ENCODE data around the gene MITF.
"Not testable (repeated sequence)": the region's sequence is repeated elsewhere in the genome, so short reads cannot be mapped to it uniquely, and the experiment has no call there.

Gene MITF

GRCh38 chr3:69791919-69792399 lies 52.7 kb downstream of the MITF start:
- no peak for DNase-seq

DNA sequence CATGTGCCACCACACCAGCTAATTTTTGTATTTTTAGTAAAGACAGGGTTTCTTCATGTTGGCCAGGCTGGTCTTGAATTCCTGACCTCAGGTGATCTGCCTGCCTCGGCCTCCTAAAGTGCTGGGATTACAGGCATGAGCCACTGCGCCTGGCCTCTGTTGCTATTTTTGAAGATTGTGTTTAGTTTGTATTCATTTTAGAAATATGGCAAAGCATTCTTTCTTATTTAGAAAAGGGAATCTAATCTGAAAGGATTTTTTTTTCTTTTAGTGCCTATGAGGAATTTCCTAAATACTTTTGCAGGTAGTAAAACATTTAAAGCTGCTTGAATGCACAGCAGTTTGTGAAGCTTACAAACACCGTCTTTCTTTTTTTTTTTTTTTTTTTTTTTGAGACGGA lies 56.9 kb downstream of the MITF start:
- not testable (repeated sequence) for DNase-seq

DNA sequence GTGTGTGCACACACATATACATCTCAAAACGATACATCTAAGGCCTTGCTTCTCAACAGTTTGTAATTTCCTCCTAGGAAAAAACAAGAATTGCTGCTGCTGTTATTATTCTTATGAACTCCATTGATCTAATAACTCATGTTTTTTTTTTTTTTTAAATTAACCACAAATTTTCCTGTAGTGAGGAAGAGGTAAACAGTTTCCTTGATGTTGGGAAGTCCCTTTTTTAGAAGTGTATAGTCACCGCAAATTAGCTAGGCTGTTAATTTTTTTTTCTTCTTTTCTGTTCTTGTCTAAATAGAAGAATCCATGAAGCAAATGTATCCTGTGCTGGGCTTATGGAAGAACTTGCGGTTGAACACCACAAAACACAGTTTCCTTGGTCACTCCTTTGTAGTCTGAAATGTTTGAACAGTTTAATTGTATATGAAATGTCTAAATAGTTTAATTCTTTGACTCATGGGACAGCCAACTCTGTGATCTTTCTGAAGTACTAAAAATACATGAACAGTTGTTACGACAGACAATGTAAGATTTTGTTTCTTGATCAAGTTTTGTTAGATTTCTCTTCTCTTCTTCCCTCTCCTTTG lies 64.5 kb downstream of the MITF start:
- DNase-seq, result no peak

DNA sequence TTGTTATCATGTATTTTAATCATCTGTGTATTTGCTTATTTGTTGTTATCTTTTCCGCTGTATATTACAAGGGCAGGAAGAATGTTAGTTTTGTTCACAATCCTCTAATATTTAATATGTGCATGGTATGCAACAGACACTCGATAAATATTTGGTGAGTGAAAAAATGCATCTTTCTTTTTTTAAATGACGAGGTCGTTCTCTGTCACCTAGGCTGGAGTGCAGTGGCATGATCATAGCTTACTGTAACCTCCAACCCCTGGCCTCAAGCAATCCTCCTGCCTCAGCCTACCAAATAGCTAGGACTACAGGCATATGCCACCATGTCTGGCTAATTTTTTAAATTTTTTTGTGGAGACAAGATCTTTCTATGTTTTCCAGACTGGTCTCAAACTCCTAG lies 66.2 kb downstream of the MITF start:
- no peak for DNase-seq

DNA sequence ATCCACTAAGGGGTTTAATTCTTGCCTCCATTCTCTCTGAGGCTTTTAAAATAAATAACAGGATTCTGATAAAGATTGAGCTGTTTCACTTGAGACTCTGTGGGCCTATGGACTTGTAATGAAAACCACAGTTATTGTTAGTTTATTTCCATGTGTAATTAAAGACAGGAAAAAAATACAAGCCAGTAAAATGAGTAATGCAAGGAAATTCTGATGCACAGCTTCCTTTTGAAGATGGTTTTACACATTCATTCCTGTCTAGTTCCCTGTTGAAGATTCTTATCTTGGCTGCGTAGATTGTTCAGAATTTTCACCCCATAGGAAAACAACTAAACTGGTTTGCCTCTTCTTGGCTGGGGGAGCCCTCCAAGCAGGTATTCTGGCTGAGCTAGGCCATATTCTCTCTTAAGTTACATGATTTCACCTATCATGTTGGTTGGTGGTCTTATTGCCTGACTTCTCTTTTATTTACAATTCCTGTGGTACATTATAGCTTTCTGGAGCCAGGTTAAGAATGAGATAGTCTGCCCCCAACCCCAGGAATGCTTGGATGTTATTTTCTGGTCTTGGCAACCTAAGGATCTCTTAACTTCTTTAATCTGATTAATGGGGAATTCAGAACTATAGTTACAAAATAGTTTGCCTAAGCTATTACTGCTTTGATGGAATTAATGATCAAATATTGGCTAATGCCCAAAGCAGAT lies 67.6 kb downstream of the MITF start:
- DNase-seq, result no peak

DNA sequence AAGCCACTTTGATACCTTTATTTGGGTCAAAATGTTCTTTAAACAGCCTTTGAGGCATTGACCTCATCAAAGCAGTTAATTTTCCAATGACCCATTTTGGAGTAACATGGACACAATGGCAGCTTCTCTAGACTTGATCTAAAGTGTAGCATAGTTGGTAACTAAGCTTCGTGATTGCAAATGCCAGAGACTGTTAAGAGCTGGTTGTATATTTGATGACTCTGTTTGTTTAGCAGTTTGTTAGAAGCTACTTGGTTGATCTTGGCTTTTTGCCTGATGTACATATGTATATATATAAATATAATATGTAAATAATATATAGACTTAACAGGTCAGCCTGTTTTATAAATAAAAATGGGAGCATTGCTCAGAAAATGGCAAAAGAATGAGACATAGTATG lies 68.4 kb downstream of the MITF start:
- no peak for DNase-seq

DNA sequence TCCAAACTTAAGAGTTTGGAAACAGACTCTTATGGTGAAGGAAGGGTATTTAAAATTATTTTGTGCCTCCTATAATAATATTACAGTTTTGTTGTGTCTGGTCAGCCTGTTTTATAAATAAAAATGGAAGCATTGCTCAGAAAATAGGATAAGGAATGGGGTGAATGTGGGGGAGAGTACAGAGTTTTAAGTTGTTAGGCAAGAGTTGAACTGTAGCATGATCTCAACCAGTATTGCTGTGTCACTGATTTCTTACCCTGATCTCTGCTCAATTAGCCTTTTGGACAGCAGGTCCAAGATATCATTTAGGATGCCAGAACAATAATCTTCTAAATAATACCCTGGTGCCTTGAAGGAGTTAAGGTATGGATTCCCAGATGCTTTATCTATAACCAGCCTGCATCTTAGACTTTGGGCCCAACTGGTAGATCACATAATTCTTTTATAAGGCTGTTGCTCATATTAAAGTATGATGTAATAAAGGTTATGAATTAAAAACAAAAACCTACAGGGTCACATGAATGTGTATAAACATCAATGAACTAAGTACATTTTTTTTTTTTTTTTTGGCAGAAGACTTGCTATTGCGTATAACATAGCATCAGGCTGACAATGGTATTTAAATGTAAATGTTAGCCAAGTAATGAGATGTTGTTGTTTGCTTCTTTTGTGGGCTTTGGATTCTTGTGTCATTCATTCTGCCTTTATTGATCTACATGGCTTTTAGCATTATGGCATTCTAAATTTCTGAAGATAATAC lies 70.0 kb downstream of the MITF start:
- DNase-seq, result no peak

- no peak for DNase-seq
Measured at GRCh38 chr3:69811452-69812401, 72.5 kb downstream of the MITF start.

DNA sequence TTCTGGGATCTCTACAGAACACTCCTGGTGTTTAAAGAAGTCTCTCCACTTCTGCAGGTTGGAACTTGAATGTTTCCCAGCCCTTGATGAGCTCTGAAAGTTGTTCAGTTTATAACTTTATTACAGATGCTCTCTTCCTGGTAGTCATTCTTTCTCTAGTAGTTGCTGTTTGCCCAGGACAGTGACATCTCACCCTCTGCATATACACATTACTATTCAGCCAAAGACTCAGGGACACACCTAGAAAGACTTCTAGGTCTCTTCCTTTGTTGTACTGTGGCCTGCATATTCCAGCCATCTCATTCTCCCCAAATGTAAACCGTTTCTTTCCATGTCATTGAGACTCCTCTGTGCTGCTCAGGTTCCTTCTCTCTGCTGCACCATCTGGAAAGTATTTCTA lies 76.7 kb downstream of the MITF start:
- DNase-seq, result no peak

- DNase-seq, result no peak
Measured at GRCh38 chr3:69817988-69818387, 78.7 kb downstream of the MITF start.

- no peak for DNase-seq
Measured at GRCh38 chr3:69819282-69819681, 80.0 kb downstream of the MITF start.

GRCh38 chr3:69821133-69821532 lies 81.9 kb downstream of the MITF start:
- DNase-seq, result no peak

DNA sequence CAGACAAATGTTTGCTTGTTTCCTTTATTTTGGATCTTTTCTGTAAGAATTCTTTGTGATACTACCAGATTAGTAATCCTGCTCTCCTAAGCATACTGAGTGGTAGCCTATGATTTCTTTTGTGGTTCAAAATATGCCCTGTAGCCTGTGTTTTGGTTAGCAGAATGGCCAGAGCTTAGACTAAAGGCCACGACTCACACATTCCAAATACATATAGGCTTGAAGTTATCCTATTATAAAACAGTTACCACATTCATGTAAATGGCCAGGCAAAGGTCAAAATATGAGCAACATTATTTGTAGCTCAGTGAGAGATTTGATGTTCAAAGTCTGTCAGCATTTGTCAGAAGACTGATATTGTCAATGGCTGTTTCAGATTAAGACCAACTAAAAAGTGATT lies 84.5 kb downstream of the MITF start:
- DNase-seq, result no peak

DNA sequence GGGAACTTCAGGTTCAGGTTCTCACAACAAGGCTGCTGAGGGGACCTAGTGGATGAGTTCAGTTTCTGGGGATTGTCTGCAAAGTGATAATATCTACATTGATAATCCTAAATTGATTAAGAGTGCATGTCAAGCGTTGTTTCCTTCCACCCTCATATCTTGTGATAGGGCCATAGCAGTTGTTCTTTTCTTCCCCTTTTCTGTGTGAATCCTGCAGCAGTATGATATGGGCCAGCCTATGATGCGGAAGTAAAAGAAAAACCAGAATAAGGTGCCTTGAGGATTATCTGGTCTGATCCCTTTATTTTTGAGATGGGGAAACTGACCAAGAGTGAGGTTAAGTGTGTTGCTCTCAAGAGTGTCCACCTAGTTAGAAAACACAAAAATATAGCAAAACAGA lies 86.2 kb downstream of the MITF start:
- no peak for DNase-seq

DNA sequence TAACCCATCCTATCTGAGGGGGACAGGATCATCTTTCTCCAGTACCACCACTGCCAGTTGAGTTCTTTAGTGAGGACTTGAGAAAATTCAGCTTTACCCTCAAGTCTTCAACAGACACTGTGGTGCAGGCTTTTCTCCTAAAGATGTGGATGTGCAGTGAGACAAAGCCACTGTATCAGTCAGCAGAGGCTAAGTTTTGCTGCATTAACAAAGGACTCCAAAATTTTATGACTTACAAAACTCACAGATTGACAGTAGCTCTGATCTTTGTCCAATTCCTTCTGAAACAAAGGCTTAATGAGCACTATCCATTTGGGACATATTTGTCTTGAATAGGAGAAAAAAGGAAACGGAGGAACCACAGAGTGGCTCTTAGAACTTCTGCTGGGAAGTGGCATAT lies 87.9 kb downstream of the MITF start:
- DNase-seq, result no peak

- DNase-seq, result no peak
Measured at GRCh38 chr3:69828817-69829216, 89.6 kb downstream of the MITF start.

DNA sequence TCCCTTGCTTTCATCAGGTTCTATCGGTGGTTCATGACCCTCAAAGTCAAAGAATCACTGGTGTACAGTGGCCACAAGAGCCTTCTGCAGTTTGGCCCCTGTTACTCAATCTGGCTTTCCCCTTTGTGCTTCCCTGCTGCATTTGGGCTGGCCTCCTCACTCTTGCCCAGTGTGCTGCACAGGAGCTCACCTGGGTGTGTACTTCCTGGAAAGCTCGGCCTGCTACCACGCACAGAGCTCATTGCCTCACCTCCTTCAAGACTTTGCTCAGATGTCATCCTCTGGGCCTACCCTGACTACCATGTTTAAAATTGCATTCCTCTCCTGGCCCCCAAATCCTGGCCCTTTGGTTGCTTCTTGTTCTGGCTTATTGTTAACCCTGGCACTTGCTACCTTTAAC lies 90.9 kb downstream of the MITF start:
- no peak for DNase-seq

DNA sequence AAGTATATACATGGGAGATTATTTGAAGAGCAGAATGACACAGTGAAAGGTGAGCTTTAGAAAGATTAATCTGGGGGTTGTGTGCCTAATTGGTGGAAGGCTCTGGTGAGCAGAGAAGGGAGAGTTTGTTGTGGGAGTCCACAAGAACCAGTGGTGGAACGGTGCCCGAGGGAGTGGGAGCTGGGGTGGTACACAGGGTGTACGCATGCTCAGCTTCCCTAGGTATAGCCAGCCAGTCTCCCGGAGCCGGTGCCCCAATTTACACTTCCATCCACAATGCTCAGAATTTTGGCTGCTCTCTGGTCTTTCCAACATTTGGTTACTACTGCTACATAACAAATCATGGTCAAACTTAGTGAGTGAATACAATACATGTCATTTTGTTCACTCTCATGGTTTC lies 92.5 kb downstream of the MITF start:
- no peak for DNase-seq

DNA sequence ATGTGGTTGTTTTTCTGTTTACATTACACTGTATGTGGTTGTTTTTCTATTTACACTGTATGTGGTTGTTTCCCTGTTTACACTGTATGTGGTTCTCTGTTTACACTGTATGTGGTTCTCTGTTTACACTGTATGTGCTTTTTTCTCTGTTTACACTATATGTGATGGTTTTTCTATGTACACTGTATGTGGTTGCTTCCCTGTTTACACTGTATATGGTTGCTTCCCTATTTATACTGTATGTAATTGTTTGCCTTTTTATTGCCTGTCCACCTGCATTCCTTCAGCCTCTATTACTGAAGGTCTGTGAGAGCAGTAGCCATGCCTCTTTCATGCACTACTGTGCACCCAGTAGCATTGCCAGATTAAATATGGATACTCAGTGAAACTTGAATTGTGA lies 94.3 kb downstream of the MITF start:
- DNase-seq, result no peak

DNA sequence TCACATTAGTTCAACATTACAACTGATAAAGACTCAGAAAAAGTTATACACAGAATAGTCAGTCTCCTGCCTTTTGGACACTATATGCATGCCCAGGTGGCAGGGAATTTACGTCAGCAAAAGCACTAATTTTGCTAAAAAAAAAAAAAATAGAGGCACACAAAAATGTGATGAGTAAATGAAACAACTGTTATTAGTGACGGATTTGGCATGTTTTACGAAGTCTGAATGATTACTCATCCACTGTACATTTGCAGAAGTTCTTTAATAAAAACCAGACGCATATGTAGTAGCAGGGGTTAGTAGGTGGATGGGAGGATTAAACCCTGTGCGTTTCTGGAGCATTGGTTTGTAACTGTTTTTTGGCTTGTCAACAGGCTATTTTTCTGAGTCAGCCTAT lies 99.0 kb downstream of the MITF start:
- no peak for DNase-seq

- DNase-seq, result no peak
Measured at GRCh38 chr3:69838696-69839515, 99.6 kb downstream of the MITF start.

GRCh38 chr3:69842351-69842750 lies 103.1 kb downstream of the MITF start:
- no peak for DNase-seq
